Smooth muscle cell of the pulmonary artery (primary cell): Measurements from ENCODE around the gene TYW1B. TPM values are rescaled to one million over a fixed set of nuclear protein-coding genes. Genes with fewer than 3 reads are reported as not detected.

Experiments
- total RNA-seq: library from RNA; depleted of rRNA; stranded (reverse); fragments of >200 nt; gene quantifications from 2 replicates; pipeline ENCODE4 v1.2.3, GENCODE V29; 2014

TYW1B gene, protein sequence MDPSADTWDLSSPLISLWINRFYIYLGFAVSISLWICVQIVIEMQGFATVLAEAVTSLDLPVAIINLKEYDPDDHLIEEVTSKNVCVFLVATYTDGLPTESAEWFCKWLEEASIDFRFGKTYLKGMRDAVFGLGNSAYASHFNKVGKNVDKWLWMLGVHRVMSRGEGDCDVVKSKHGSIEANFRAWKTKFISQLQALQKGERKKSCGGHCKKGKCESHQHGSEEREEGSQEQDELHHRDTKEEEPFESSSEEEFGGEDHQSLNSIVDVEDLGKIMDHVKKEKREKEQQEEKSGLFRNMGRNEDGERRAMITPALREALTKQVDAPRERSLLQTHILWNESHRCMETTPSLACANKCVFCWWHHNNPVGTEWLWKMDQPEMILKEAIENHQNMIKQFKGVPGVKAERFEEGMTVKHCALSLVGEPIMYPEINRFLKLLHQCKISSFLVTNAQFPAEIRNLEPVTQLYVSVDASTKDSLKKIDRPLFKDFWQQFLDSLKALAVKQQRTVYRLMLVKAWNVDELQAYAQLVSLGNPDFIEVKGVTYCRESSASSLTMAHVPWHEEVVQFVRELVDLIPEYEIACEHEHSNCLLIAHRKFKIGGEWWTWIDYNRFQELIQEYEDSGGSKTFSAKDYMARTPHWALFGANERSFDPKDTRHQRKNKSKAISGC
- total RNA-seq: 1.5 and 3.7 TPM in 2 replicates

DNA sequence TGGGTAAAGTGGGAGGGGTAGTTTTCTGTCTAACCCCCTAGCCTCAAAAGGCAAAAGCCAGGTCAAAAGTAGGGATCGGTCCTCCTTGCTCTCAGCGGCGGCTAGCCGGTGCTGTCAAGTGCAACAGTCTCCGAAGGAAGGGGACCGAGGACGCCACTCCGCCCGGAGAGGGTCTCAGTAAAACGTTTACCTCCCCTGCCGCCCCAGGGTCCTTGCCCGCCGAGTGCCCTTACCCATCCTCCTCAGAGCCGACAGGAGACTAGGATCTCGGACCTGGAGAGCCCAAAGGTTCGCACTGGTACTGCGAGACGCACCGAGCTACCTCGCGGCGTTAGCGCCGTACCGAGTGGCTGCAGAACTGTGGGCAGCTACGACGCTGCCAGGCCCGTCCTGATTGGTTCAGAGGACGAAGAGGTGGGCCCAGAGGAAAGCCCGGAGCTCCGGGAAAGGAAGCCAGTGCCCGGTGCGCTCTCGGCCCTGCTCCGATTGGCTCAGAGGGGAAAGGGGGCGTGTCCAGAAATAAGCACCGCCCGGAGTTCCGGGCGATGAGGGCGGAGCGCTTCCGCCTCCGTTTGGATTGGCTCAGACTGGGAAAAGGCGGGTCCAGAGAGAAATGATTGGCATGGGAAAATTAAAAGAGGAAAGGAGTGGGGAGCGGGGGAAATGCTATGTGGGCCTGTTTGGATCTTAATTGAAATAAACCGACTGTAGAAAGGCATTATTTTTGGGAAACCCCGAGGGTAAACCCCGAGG lies at the start of gene TYW1B:
TYW1B (minus strand) TSS at position 362 of the 753 bp plus-strand sequence; CDS start at position 237, 125 bp downstream.

Other genes starting within 250 kb of the TYW1B start
- 8.9 and 13.6 TPM in 2 replicates for gene POM121, start 96.9 kb upstream of the TYW1B start, total RNA-seq
- 0.23 TPM in 1 of 2 replicates, not detected in the other for gene TRIM74, start 141.3 kb upstream of the TYW1B start, total RNA-seq
- gene SPDYE8, start 201.6 kb upstream of the TYW1B start, total RNA-seq: not detected in 2 replicates
- not detected in 2 replicates for gene SPDYE11, start 229.7 kb upstream of the TYW1B start, total RNA-seq